ENCODE results near the gene WNT3.

The WNT3 gene

GRCh38 chr17:46727572-46728348, 90.7 kb downstream of the WNT3 start:
- no peak for DNase-seq

GRCh38 chr17:46726206-46726605, 92.3 kb downstream of the WNT3 start:
- no peak for DNase-seq

GRCh38 chr17:46722662-46723285, 95.7 kb downstream of the WNT3 start:
- no peak for DNase-seq

GRCh38 chr17:46720408-46720807, 98.1 kb downstream of the WNT3 start:
- no peak for DNase-seq

- no peak for DNase-seq
These were observed 98.6 kb downstream of the WNT3 start for GRCh38 chr17:46719891-46720290.

GRCh38 chr17:46717999-46718398, 100.5 kb downstream of the WNT3 start:
- DNase-seq: no peak
